Measurements from ENCODE around the gene C1orf210. TPM values are rescaled to one million over a fixed set of nuclear protein-coding genes. Genes with fewer than 3 reads are reported as not detected.

The C1orf210 gene
- polyA plus RNA-seq, 3 donors: 23.7 to 26.9 (median 26.3) TPM

DNA sequence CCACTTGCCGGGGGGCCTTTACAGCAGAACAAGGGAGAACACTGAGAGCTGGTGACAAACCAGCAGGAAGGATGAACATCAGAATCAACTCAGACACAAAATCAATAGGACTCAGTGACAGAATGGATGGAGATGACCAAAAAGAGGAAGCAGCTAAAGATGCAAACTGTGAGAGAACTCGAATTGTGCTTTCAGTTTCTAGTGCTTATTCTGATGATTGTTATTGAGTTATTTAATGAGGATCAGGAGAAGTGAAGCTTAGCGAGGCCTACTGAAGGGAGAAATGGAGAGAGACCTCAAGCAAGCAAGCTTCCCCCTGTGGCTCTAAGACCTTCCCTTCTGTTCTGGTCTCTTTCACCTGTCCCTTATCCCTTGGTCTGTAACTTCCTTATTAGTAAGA lies 45.9 kb downstream of the C1orf210 start:
- DNase-seq (ENCODE audit: extremely low read depth in 1 of 11, low read depth in 9 of 11, low spot score in 4 of 11): no peak

DNA sequence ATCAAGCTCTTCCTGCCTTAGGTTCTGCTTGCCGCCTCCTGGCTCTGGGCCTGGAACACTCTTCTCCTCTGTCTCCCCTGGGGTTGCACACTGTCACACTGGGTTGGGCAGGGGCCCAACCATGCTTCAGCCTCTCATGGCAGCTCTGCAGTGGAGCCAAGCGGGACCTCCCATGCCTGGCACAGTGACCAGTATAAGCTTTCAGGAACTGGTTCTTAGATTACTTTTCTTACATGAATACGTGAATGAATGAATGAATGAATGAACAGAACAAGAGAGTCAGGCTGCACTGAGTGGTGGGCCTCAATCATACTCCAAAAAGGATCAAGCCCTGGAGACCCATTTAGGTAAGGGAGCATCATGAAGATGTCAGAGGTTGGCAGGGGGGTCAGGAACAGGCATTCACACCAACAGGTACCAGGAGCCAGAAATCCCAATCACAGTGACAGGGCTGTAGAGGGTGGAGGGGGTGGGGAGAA lies 46.4 kb downstream of the C1orf210 start:
- no peak for DNase-seq (ENCODE audit: extremely low read depth in 1 of 11, low read depth in 9 of 11, low spot score in 4 of 11)

DNA sequence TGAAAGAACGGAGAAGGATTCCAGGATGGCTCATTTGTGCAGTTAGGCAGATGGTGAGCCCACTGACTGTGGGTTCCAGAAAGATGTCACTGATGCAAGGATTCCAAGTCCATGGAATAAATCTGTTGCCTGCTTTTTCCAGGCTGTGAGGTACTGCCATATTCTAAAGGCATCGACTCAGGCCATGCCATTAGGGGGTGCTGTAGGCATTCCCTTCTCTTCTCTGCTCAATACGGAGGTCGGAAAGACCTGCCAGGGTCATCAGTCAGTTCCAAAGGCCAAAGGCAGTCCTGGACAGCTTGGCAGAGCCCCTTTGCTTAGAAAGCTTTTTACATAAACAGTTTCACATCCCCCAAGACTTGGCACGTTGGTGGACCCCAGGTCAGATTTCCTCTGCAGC lies 47.3 kb downstream of the C1orf210 start:
- DNase-seq (ENCODE audit: extremely low read depth in 1 of 11, low read depth in 9 of 11, low spot score in 4 of 11): peak; percentile 29 to 65 (median 43)

DNA sequence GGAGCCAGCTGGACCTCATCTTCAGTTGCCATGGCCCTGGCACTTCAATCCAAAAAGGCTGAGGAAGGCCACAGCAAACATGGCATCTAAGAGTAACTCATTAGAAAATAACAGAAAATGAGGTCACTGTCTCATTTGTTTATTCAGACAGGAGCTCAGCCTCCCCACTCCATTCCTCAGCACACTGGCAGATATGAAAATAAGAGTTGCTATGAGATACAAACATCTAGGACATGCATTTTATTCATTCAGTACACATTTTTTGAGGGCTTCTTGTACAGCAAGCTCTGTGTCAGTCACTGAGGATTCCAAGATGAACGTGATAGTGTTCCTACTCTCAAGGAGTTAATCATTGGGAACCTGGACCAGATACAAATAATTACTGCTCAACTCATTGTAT lies 48.3 kb downstream of the C1orf210 start:
- DNase-seq (ENCODE audit: extremely low read depth in 1 of 11, low read depth in 9 of 11, low spot score in 4 of 11): no peak

DNA sequence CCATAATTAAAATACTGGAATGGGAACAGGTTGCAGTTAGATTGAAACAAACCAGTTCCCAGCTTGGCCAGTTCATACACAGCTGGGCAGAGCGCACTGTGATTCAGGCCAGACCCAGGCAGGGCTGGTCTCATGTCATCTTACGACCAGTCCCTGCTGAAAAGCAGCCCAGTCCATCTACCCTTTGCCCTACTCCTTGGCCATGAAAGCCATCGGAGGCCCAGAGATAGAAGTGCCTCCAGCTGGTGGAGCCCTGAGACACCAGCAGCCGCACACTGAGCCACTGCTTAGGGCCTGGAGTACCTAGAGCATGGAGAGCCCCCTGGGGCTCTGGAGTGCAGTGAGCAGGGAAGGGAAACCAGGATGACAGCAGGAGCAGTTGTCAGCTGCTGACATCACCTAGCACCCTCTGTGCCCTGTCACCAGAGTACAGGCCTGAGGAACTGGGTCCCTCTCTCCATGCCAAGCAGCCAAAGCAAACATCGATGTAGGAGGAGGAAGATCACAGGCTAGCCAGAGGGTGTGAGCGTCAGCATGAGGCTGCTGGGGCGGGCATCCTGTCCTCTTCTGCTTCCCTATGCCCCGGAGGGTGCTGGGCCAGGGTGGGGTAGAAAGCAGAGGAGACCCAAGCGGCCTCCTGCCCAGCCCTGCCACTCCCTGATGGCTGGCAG lies 49.8 kb downstream of the C1orf210 start:
- DNase-seq (ENCODE audit: extremely low read depth in 1 of 11, low read depth in 9 of 11, low spot score in 4 of 11): no peak

DNA sequence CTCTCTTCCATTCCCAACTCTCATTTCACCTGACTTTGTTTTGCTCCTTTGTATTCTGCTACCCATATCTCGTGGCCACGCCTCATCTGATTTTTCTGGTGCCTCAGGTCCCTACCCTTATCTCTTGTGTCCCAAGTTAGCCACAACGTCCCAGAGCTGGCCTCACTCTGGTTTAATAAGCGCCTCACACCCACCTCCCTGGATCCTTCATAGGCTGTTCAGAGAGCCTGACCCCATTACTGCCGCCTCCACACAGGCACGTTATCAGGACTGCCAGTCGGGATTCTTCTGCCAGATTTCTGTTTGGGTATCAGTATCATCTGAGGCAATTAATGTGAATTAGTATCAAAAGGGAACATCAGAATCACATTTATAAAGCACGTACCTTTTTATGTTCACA lies 50.3 kb downstream of the C1orf210 start:
- no peak for DNase-seq (ENCODE audit: extremely low read depth in 1 of 11, low read depth in 9 of 11, low spot score in 4 of 11)

DNA sequence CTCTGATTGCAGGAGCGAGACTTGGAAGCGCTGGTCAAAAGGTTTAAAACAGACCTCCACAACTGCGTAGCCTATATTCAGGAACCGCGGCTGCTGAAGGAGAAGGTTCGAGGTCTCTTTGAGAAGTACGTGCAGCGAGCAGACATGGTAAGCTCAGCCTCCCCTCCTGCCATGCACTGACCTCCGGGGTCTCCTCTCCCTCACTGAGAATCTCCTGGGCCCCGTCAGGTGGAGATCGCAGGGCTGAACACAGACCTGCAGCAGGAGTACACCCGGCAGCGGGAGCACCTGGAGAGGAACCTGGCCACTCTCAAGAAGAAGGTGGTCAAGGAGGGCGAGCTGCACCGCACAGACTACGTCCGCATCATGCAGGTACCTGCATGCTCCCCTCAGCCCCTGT lies 51.1 kb downstream of the C1orf210 start:
- no peak for DNase-seq (ENCODE audit: extremely low read depth in 1 of 11, low read depth in 9 of 11, low spot score in 4 of 11)

DNA sequence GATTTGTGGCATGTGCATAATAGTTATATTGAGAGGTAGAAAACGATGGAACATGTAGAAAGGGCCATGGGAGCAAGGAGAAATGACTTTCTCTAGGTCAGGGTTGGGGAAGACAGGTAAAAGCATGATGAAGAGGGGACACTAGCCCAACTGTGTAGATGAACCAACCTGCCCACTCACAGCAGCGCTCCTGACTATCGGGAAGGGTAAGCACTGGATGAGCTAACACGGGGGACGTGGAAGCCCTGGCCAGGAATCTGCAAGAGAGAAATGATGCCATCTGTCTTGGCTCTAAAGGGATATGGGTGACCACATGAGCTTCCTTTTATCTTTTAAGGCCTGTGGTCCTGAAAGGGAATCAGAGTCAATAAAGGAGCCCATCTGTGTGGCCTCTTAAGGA lies 51.8 kb downstream of the C1orf210 start:
- no peak for DNase-seq (ENCODE audit: extremely low read depth in 1 of 11, low read depth in 9 of 11, low spot score in 4 of 11)

DNA sequence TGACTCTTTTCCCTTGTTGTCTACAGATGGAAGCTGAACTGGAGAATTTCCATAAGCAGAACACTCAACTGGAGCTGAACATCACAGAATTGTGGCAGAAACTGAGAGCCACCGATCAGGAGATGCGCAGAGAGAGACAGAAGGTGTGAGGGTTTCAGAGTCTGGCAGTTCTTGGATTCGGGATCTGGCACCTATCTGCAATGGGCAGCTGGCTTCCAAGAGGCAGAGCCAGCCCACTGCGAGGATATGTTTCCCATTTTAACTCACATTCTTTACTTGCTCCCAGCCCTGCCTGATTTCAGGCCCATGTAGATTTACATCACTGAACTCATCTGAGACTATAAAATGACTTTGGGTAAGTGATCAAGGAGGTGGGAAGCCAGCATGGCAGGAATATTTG lies 52.9 kb downstream of the C1orf210 start:
- no peak for DNase-seq (ENCODE audit: extremely low read depth in 1 of 11, low read depth in 9 of 11, low spot score in 4 of 11)

DNA sequence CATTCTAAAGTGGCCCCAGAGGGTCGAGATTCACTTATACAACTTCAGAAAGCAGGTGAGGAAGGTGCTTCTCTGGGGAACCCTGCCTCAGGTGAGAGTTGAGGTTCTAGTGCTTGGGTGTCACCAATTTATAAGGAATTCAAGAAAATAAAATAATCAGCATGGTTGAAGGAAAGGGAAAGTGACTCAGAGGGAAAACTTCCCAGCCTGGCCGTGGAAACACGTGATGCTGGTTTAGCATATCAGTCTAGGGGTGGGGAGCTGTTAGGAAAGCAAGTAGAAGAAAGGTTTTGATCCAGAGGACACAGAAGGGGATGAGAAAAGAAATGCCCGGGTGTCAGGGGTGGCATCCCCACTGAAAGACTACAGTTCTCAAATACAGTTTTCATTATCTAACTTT lies 53.3 kb downstream of the C1orf210 start:
- DNase-seq (ENCODE audit: extremely low read depth in 1 of 11, low read depth in 9 of 11, low spot score in 4 of 11): no peak

Other genes with a start within 250 kb of the C1orf210 start
- gene EBNA1BP2, start 113.3 kb downstream of the C1orf210 start, polyA plus RNA-seq (ENCODE audit: insufficient read length in 3 of 3): 10 to 100 TPM; 71.7 to 79.1 (median 77.1) TPM
- 1 to 10 TPM; 3.1 to 6.1 (median 4.0) TPM for gene CFAP57, start 113.3 kb downstream of the C1orf210 start, polyA plus RNA-seq (ENCODE audit: insufficient read length in 3 of 3)
- gene TMEM125, start 15.6 kb downstream of the C1orf210 start, polyA plus RNA-seq (ENCODE audit: insufficient read length in 3 of 3): 10 to 100 TPM; 12.7 to 20.1 (median 19.0) TPM
- gene TIE1, start 15.4 kb upstream of the C1orf210 start, polyA plus RNA-seq (ENCODE audit: insufficient read length in 3 of 3): 10 to 100 TPM; 39.5 to 62.5 (median 55.4) TPM
- 1 to 10 TPM in 2 of 3 donors, under 1 TPM in 1; 0.78 to 1.3 (median 1.1) TPM for gene MPL, start 52.2 kb upstream of the C1orf210 start, polyA plus RNA-seq (ENCODE audit: insufficient read length in 3 of 3)
- gene CDC20, start 73.4 kb upstream of the C1orf210 start, polyA plus RNA-seq (ENCODE audit: insufficient read length in 3 of 3): 10 to 100 TPM; 27.9 to 51.7 (median 44.9) TPM
- 10 to 100 TPM; 75.3 to 83.9 (median 77.6) TPM for gene ELOVL1, start 82.4 kb upstream of the C1orf210 start, polyA plus RNA-seq (ENCODE audit: insufficient read length in 3 of 3)
- gene MED8, start 104.2 kb upstream of the C1orf210 start, polyA plus RNA-seq (ENCODE audit: insufficient read length in 3 of 3): 10 to 100 TPM; 35.8 to 41.2 (median 38.3) TPM
- gene SZT2, start 104.3 kb upstream of the C1orf210 start, polyA plus RNA-seq (ENCODE audit: insufficient read length in 3 of 3): 10 to 100 TPM; 20.9 to 30.1 (median 21.6) TPM
- gene HYI, start 168.3 kb upstream of the C1orf210 start, polyA plus RNA-seq (ENCODE audit: insufficient read length in 3 of 3): 10 to 100 TPM; 26.2 to 47.5 (median 41.8) TPM
- 100 to 1,000 TPM; 207 to 229 (median 213) TPM for gene PTPRF, start 245.3 kb upstream of the C1orf210 start, polyA plus RNA-seq (ENCODE audit: insufficient read length in 3 of 3)